ENCODE results near the gene CXCL8.

DNA sequence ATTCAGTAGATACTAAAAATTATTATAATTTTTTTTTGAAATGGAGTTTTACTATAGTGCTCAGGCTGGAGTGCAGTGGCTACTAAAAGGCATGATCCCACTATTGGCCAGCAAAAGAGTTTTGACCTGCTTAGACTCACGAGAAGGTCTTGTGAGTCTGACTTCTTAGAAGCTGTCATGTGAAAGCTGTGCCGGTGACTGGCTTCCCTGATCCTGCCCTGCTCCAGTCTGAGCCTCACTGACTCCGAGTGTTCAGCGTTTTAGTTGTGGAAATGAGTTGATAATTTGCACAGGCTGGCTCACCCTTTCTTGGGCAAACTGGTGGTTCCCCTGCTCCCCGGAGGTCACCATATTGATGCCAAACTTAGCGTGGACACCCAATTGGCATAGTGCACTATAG, 16.4 kb upstream of the CXCL8 start:
- TF ChIP-seq, protein P1, sequence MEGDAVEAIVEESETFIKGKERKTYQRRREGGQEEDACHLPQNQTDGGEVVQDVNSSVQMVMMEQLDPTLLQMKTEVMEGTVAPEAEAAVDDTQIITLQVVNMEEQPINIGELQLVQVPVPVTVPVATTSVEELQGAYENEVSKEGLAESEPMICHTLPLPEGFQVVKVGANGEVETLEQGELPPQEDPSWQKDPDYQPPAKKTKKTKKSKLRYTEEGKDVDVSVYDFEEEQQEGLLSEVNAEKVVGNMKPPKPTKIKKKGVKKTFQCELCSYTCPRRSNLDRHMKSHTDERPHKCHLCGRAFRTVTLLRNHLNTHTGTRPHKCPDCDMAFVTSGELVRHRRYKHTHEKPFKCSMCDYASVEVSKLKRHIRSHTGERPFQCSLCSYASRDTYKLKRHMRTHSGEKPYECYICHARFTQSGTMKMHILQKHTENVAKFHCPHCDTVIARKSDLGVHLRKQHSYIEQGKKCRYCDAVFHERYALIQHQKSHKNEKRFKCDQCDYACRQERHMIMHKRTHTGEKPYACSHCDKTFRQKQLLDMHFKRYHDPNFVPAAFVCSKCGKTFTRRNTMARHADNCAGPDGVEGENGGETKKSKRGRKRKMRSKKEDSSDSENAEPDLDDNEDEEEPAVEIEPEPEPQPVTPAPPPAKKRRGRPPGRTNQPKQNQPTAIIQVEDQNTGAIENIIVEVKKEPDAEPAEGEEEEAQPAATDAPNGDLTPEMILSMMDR (conservative IDR thresholded peaks at IDR 0.05; ENCODE audit: low read depth, low read length), result no peak
- TF ChIP-seq EZH2 (IDR thresholded peaks at IDR 0.05; ENCODE audit: low read length, unreplicated experiment) (no peak), EZH2phosphoT487 (IDR thresholded peaks at IDR 0.05; ENCODE audit: borderline replicate concordance, low read length) (no peak)
